Measurements from ENCODE around the gene FIGNL1.

Gene FIGNL1

GRCh38 chr7:50394315-50394714, 55.8 kb downstream of the FIGNL1 start:
- no peak for DNase-seq

Measured in cerebellar nuclear complex (tissue), 1 donor.